Sigmoid colon (tissue), 7 donors: Measurements from ENCODE around the gene ECT2L. TPM values are rescaled to one million over a fixed set of nuclear protein-coding genes. Genes with fewer than 3 reads are reported as not detected.

Source experiments
- DNase-seq: peaks from one replicate; pipeline ENCODE4 v3.0.0-alpha.2; 2019
- H3K27ac ChIP-seq, 4 donors: fragments of 200-600 bp; sonication (generic); one replicate each; pipeline ENCODE4 v1.5.1; 2016 to 2019; ENCODE audit warnings: mild to moderate bottlenecking in 1 of 4
- H3K27me3 ChIP-seq, 3 donors: fragments of 200-600 bp; sonication (generic); one replicate each; pipeline ENCODE4 v1.5.1; 2019; ENCODE audit warnings: mild to moderate bottlenecking in 1 of 3
- H3K36me3 ChIP-seq, 4 donors: fragments of 200-600 bp; sonication (generic); one replicate each; pipeline ENCODE4 v1.5.1; 2016 to 2019
- H3K4me1 ChIP-seq, 4 donors: fragments of 200-600 bp; sonication (generic); one replicate each; pipeline ENCODE4 v1.5.1; 2017 to 2019
- H3K4me3 ChIP-seq, 4 donors: fragments of 200-600 bp; sonication (generic); one replicate each; pipeline ENCODE4 v1.5.1; 2017 to 2019; ENCODE audit warnings: mild to moderate bottlenecking in 2 of 4, moderate library complexity in 1 of 4
- H3K9me3 ChIP-seq, 4 donors: fragments of 200-600 bp in 3 of 4; sonication (generic) in 3 of 4; one replicate each; pipeline versions ENCODE4 v1.5.1 to v1.6.1; 2013 to 2019
- EP300 ChIP-seq, 4 donors: sonication (generic); formaldehyde crosslinking; IDR thresholded peaks; one replicate each; pipeline ENCODE4 v1.6.1; 2017; ENCODE audit warnings: antibody characterized with exemption in 4 of 4
- POLR2A ChIP-seq, 2 donors: fragments of 450-650 bp; IDR thresholded peaks; one replicate each; pipeline ENCODE4 v1.6.1; 2016; ENCODE audit warnings: antibody characterized with exemption in 2 of 2, mild to moderate bottlenecking in 2 of 2, moderate library complexity in 2 of 2
- POLR2AphosphoS5 ChIP-seq, 4 donors: sonication (generic); formaldehyde crosslinking; IDR thresholded peaks; one replicate each; pipeline ENCODE4 v1.6.1; 2017; ENCODE audit warnings: antibody characterized with exemption in 4 of 4
- WGBS, 2 donors: extraction: QIAGEN DNeasy Blood & Tissue Kit; methylation state at CpG; one replicate each; pipeline ENCODE4 v1.1.7; 2013; 5-methylcytosine and 5-hydroxymethylcytosine counted together
- intact Hi-C: fragments of 100-400 bp; cut with DNase I; formaldehyde crosslinking; loops from one replicate; pipeline ENCODE4 v1.15.1; 2023
- polyA plus RNA-seq, 3 donors: library from polyadenylated mRNA; stranded (reverse); fragments of 200-250 nt; gene quantifications; one replicate each; pipeline ENCODE4 v1.2.3, GENCODE V29; 2013
- total RNA-seq, 4 donors: library from RNA; depleted of rRNA; stranded (reverse); fragments of >200 nt; gene quantifications; one replicate each; pipeline ENCODE4 v1.1.0, GENCODE V29; 2016
- TF ChIP-seq, protein P1 (sequence below), 4 experiments: fragments of 450-650 bp in 3 of 4; fragments of 200-600 bp in 1 of 4; IDR thresholded peaks; one replicate each; pipeline ENCODE4 v1.5.1; 2016 to 2019; ENCODE audit warnings: antibody characterized with exemption in 4 of 4, mild to moderate bottlenecking in 3 of 4, moderate library complexity in 2 of 4
- donor health status: healthy with polysubstance abuse.
- donor health status: Bipolar disorder and iron deficiency.
- donor health status: healthy.

The ECT2L gene
- total and polyA plus RNA-seq, 7 donors: 0.04 TPM; not detected in 6

DNA sequence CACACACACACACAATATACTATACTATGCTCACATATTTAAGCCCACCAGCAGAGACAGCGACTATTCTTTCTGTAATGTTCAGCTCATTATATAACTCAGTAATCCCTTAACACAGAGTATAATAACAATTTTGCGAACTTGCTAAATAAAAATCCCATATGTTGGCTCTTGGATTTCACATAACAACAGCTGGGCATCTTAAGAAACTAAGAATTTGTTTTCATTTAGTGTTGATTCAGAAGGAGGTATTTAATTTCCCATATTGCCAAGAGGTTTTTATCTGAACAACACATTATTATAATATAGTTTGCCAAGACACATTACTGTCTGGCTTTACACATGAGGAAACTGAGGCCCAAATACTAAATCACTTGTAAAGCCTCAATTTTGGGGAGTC lies 7.4 kb downstream of the ECT2L start:
- intact Hi-C loops: no loop called here
- no peaks in the 10 kb centered on the region for H3K9me3 ChIP-seq
- H3K27me3 ChIP-seq: no peaks in the 10 kb centered on the region
- no peak for TF ChIP-seq POLR2A (IDR thresholded peaks at IDR 0.05)
- TF ChIP-seq, protein P1, sequence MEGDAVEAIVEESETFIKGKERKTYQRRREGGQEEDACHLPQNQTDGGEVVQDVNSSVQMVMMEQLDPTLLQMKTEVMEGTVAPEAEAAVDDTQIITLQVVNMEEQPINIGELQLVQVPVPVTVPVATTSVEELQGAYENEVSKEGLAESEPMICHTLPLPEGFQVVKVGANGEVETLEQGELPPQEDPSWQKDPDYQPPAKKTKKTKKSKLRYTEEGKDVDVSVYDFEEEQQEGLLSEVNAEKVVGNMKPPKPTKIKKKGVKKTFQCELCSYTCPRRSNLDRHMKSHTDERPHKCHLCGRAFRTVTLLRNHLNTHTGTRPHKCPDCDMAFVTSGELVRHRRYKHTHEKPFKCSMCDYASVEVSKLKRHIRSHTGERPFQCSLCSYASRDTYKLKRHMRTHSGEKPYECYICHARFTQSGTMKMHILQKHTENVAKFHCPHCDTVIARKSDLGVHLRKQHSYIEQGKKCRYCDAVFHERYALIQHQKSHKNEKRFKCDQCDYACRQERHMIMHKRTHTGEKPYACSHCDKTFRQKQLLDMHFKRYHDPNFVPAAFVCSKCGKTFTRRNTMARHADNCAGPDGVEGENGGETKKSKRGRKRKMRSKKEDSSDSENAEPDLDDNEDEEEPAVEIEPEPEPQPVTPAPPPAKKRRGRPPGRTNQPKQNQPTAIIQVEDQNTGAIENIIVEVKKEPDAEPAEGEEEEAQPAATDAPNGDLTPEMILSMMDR (IDR thresholded peaks at IDR 0.05): no peak
- TF ChIP-seq POLR2AphosphoS5 (IDR thresholded peaks at IDR 0.05): no peak
- no peak for TF ChIP-seq EP300 (IDR thresholded peaks at IDR 0.05)
- peaks cover 0 to 16% (median 12%) of the 10 kb centered on the region in 4 donors for H3K4me1 ChIP-seq
- 88 to 89% methylated on average over 2 of the region's 2 CpGs for WGBS, 2 donors
- peak overlapping the region in 3 of 4 donors; percentile 31 to 68 (median 63) for H3K27ac ChIP-seq
- no peak for DNase-seq
- no peak overlapping the region for H3K4me3 ChIP-seq
- H3K36me3 ChIP-seq: no peaks in the 10 kb centered on the region

DNA sequence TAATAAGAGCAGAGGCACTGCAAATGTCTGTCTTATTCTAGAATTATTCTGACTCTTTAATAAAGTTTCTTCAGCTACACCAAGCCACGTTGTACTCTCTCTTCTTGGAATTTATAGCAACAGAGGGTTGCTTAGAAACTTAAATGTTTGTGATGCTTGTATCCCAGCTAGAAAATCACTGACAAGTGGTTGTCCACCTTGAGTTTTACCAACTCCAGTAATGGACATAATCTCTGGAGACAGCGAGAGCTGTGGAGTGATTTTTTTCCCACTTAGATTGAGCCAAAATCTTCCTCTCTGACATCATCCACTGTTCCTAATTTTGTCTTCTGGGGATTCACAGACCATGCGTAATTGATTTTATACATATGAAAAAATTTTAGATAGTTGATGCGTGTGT lies 8.0 kb downstream of the ECT2L start:
- Histone ChIP-seq H3K4me1 (peaks cover 0 to 16% (median 12%) of the 10 kb centered on the region in 4 donors), H3K4me3 (no peak overlapping the region), H3K27ac (peak overlapping the region in 3 of 4 donors; percentile 31 to 68 (median 63)), H3K9me3 (no peaks in the 10 kb centered on the region), H3K27me3 (no peaks in the 10 kb centered on the region), H3K36me3 (no peaks in the 10 kb centered on the region)
- intact Hi-C loops: no loop called here
- no peak for DNase-seq
- 73 to 79% methylated on average over 4 of the region's 4 CpGs for WGBS, 2 donors
- TF ChIP-seq EP300 (IDR thresholded peaks at IDR 0.05) (no peak), POLR2AphosphoS5 (IDR thresholded peaks at IDR 0.05) (peak in 1 of 4 donors; percentile 20)

DNA sequence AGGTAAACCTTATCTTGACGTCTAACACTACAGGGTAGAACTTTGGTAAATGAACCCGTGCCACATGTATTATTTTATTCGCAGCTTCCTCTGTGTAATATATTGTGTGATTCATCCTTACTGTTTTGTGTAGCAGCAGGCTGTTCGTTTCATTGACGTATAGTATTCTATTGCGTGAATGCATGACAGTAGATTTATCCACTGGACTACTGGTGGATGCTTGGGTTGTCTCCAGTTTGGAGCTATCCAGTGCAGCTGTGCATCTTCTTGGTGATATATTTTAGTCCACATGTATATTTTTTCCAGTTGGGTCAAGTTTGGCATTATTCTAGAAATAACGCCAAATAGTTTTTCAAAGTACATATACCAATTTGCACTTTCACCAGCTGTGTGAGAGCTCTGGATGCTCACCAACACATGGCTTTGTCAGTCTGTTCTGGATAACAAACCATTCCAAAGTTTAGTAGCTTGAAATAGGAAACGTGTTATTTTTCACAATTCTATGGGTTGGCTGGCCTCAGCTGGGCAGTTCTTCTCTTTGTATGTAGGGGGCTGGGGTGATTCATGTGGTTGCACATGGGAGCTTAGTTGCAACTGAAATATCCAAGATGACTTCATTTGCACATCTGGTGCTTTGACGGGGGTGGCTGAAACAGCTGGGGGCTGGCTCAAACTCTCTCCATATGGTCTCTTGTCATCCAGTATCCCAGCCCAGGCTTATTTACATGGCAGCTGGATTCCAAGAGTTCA lies 9.3 kb downstream of the ECT2L start:
- H3K27ac ChIP-seq: no peak overlapping the region
- intact Hi-C loops: no loop called here
- H3K4me1 ChIP-seq: peaks cover 0 to 16% (median 12%) of the 10 kb centered on the region in 4 donors
- 81 to 88% methylated on average over 9 of the region's 9 CpGs for WGBS, 2 donors
- TF ChIP-seq POLR2A (IDR thresholded peaks at IDR 0.05) (no peak), POLR2AphosphoS5 (IDR thresholded peaks at IDR 0.05) (no peak), EP300 (IDR thresholded peaks at IDR 0.05) (no peak)
- TF ChIP-seq, protein P1 (IDR thresholded peaks at IDR 0.05): no peak
- H3K9me3 ChIP-seq: no peaks in the 10 kb centered on the region
- DNase-seq: no peak
- no peaks in the 10 kb centered on the region for H3K27me3 ChIP-seq
- H3K36me3 ChIP-seq: no peaks in the 10 kb centered on the region
- no peak overlapping the region for H3K4me3 ChIP-seq

DNA sequence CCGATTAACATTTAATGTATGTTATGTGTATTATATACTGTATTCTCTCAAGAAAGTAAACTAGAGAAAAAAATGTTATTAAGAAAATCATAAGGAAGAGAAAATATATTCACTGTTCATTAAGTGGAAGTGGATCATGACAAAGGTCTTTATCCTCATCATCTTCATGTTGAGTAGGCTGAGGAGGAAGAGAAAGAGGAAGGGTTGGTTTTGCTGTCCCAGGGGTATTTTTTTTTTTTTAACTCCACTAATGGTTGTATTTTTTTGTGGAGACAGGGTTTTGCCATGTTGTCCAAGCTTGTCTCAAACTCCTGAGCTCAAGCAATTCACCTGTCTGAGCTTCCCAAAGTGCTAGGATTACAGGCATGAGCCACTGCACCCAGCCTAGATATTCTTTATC lies 11.0 kb downstream of the ECT2L start:
- H3K36me3 ChIP-seq: no peaks in the 10 kb centered on the region
- no peaks in the 10 kb centered on the region for H3K27me3 ChIP-seq
- no peaks in the 10 kb centered on the region for H3K9me3 ChIP-seq
- intact Hi-C loops: no loop called here
- WGBS, 2 donors: 95 to 97% methylated on average over 1 of the region's 1 CpG
- TF ChIP-seq POLR2AphosphoS5 (IDR thresholded peaks at IDR 0.05) (no peak), POLR2A (IDR thresholded peaks at IDR 0.05) (no peak), EP300 (IDR thresholded peaks at IDR 0.05) (no peak)
- TF ChIP-seq, protein P1 (IDR thresholded peaks at IDR 0.05): no peak
- peaks cover 0 to 16% (median 12%) of the 10 kb centered on the region in 4 donors for H3K4me1 ChIP-seq
- no peak for DNase-seq
- H3K4me3 ChIP-seq: no peak overlapping the region
- H3K27ac ChIP-seq: no peak overlapping the region

DNA sequence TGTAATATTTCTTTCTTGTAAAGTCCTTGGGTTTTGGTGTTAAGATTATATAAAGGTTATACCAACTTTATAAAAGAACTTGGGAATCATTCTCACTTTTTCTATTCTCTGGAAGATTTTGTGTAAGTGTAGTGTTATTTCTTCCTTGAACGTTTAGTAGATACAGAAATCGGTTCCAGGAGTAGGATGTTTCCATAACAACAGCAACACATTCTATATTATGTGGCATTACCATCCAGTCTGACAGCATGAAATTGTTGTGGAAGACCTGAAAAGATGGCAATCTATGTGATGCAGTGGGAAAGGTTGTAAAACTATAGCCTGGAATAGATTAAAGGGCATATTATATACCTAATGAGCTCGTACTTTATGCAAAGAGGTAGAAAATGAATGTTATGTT lies 13.8 kb downstream of the ECT2L start:
- H3K4me1 ChIP-seq: peaks cover 0 to under 1% (median 0%) of the 10 kb centered on the region in 4 donors
- H3K4me3 ChIP-seq: no peak overlapping the region
- intact Hi-C loops: loop anchor here (10.0 kb wide), 1 partner anchor 325 kb away; the partner anchor contains the start of gene HECA
- DNase-seq: no peak
- H3K9me3 ChIP-seq: no peaks in the 10 kb centered on the region
- no peaks in the 10 kb centered on the region for H3K27me3 ChIP-seq
- WGBS, 2 donors: 89 to 91% methylated on average over 3 of the region's 3 CpGs
- no peak overlapping the region for H3K27ac ChIP-seq
- TF ChIP-seq POLR2A (IDR thresholded peaks at IDR 0.05) (no peak), POLR2AphosphoS5 (IDR thresholded peaks at IDR 0.05) (no peak), EP300 (IDR thresholded peaks at IDR 0.05) (no peak)
- TF ChIP-seq, protein P1 (IDR thresholded peaks at IDR 0.05): no peak
- no peaks in the 10 kb centered on the region for H3K36me3 ChIP-seq
